Mesenteric fat pad (tissue), 1 donor: ENCODE data around the gene CCBE1. TPM values are rescaled to one million over a fixed set of nuclear protein-coding genes. Genes with fewer than 3 reads are reported as not detected.
"Not testable (repeated sequence)": the region's sequence is repeated elsewhere in the genome, so short reads cannot be mapped to it uniquely, and the experiment has no call there.

ENCODE experiments used
- DNase-seq: peaks from one replicate; pipeline ENCODE4 v3.0.0-alpha.2; 2020; ENCODE audit warnings: low spot score
- total RNA-seq: library from RNA; stranded (reverse); fragmentation: NEBNext Ultra II Directional; extraction: Animal tissue kit (Norgen Biotek cat#: 25700); gene quantifications from one replicate; pipeline ENCODE4 v1.2.1, GENCODE V29; 2021
- donor health status: DM: yes; HTN: yes; CAD: no.

The CCBE1 gene
- total RNA-seq, 1 donor from 2014 or later: 2.3 TPM

GRCh38 chr18:59715966-59716369, 18.7 kb upstream of the CCBE1 start:
- no peak for DNase-seq

- DNase-seq: no peak
These were observed 18.2 kb upstream of the CCBE1 start for GRCh38 chr18:59715445-59715844.

- not testable (repeated sequence) for DNase-seq
These were observed 16.9 kb upstream of the CCBE1 start for GRCh38 chr18:59714096-59714495.

GRCh38 chr18:59712311-59712710, 15.1 kb upstream of the CCBE1 start:
- no peak for DNase-seq

DNA sequence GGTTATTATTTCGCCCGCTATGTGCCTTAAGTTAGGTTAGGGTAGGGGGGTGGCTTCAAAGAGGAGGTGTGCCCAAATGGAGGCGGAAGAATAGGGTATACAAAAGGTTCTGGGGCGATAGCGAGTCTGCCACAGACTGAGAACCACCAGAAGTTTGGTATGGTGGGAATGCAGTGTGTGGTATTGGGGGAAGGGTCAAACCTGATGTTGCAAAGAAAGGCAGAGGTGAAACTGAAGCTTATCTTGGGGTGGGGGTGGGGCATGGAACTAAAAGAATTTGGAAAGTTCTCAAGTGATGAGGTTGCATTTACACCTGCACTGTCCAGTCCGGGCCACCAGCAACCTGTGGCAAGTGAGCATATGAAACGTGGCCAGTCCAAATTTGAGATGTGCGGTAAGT, 11.8 kb upstream of the CCBE1 start:
- DNase-seq: no peak

DNA sequence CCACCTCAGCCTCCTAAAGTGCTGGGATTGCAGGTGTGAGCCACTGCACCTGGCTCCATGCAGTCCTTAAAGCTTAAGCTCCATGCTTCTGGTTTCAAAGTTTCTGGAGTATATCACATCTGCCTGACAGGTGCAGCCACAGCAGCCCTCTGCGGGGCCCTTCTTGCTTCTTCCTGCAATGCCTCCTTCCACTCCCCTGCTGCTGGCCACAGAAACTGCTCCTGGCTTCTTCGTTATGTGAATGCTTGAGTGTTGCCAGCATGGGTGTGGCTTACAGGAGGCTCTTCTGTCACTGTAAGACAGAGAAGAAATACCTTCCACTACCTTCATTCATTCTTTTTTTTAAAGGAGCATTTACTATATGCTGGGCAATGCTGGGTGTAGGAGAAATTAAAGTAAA, 10.1 kb upstream of the CCBE1 start:
- no peak for DNase-seq

DNA sequence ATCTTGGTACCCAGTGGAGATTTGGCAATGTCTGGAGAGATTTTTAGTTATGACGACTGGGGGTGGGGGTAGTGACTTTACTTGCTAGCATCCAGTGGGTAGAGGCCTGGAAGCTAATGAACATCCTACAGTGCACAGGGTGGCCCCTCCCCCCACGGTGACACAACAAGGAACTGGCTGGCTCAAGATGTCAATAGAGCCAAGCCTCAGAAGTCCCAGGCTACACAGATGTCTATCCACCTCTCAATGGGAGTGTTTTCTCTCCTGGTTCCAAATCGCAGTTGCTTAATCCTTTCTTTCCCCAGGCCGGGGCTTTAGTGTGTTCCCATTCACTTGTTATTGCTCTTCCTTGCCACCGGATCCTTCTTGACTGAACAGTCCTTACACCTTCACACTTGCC, 9.3 kb upstream of the CCBE1 start:
- no peak for DNase-seq

- DNase-seq: no peak
These were observed 7.9 kb upstream of the CCBE1 start for GRCh38 chr18:59705145-59705544.

DNA sequence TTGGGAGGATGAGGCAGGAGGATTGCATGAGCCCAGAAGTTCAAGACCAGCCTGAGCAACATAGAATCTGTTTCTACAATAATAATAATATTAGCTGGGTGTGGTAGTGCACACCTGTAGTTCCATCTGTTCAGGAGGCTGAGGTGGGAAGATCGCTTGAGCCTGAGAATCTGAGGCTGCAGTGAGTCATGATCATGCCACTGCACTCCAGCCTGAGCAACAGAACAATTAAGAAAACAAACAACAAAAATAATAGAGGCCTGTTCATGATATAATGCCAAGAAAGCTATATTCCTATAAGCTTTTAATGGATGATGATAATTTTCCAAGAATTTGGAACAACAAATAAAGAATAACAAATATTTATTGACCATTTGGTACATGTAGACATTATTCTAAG, 6.9 kb upstream of the CCBE1 start:
- no peak for DNase-seq

GRCh38 chr18:59701272-59701671, 4.0 kb upstream of the CCBE1 start:
- no peak for DNase-seq

DNA sequence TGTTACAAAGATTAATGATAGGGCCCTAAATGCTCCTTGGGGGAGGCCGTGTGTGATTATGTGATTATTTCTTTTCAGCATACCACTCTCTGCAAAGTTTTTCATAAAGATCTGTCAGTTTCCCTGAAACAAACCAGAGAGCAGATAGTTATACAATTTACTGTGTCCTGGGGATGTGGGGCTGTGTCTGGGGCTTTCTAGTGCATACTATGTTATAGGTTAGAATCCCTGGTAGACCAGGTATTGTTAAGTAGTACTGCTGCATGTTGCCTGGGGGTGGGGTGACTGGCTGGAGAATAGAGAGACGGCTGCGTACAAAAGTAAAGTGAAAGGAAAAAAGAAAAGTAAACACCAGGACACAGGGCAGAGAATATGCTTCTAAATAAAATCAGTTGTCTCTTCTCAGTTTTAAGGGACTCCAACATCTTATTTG, 3.3 kb upstream of the CCBE1 start:
- no peak for DNase-seq

- DNase-seq: no peak
These were observed 2.7 kb upstream of the CCBE1 start for GRCh38 chr18:59699750-59700534.

DNA sequence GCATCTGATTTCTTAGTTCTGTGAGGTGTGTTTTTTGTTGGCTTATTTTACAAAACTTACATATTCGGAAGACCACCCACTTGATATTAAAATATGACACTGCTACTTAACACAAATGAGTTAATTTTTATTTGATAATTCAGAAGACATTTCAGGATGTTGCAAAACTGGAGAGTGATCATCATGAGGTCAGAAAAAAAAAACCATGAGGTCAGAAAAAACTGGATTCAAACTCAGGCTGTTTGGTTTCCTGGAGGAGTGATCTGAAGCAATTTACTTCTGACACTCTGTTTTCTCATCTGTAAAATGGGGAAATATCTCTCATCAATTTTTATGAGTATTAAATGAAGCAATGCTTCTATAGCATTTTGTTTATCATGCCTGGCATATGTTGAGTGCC, 1.8 kb upstream of the CCBE1 start:
- DNase-seq: no peak

DNA sequence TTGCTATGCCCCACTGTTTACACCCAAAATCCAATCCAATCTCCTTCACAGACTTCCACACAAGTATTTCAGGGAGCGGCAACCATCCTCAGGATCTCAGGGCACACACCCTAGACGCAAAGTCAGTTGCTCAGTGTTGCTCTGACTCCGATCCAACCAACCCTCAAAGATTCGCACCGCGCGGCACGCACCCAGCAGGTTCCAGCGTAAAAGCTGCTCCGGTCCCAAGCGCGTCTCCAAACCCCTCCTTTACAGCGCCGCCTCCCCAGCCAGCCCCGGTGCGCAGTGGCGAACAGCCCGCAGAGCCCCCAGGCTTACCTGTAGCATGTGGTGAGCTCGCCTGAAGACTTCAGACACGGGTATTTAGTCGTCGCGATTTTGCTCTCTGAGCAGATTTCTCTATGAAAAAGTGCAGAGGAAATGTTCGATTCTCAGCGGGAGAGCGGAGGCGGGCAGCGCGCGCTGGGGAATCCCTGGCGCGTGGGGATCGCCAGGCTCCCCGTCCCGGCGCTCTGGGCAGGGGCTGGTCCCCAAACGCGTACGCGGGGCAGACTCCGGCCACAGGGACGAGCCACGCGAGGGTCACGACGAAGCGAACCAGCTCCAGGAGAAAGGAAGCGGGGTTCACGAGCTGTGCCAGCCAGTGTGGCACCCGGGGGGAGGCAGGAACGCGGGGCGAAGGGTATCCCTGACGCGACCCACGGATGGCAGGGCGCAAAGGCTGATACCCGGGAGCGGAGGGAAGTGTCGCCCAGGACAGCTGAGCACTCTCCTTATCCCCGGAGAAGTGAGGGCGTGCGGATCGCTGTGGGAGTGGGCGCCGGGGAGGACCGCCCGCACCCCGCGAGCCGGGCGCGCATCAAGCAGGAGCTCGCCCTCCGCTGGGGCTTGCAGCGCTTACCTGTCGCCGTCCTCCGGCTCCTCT, 650 bp downstream of the CCBE1 start:
- DNase-seq: no peak

- DNase-seq: no peak
These were observed 1.7 kb downstream of the CCBE1 start for GRCh38 chr18:59695551-59695950.

DNA sequence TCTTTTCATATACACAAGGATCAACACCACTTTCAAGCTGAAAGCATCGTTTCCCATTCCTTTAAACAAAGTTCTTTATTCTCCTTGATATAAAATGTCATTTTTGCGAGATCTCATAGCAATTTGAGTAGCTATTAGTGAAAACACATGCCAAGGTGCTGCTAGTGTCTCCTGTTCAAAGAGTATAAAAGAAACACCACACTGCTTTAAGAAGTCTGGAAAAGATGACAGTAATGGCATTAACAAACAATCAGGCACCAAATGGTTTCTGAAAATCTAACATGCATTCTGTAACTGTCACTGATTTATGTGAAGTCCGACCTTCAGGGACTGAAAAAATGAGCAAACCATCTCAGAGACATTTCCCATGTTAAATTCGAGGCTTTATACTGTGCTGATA, 2.4 kb downstream of the CCBE1 start:
- no peak for DNase-seq

GRCh38 chr18:59691996-59692395, 5.2 kb downstream of the CCBE1 start:
- DNase-seq: no peak

DNA sequence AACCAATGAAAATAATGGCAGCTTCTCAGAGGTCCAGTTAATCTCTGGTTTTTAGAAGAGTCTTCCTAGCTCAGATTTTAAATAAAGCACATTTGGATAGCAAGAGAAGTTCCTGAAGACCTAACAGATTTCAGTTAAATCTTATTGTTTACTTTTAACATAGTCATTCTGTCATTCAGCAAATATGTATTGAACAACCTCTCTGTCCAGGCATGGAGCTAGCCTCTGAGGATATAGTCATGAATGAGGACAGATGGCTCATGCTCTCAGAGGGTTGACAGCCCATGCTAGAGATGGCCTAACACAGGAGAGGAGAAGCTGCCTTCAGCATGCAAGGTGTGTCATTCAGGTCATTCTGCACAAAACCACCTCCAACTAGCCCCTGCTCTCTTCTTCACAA, 6.2 kb downstream of the CCBE1 start:
- no peak for DNase-seq

DNA sequence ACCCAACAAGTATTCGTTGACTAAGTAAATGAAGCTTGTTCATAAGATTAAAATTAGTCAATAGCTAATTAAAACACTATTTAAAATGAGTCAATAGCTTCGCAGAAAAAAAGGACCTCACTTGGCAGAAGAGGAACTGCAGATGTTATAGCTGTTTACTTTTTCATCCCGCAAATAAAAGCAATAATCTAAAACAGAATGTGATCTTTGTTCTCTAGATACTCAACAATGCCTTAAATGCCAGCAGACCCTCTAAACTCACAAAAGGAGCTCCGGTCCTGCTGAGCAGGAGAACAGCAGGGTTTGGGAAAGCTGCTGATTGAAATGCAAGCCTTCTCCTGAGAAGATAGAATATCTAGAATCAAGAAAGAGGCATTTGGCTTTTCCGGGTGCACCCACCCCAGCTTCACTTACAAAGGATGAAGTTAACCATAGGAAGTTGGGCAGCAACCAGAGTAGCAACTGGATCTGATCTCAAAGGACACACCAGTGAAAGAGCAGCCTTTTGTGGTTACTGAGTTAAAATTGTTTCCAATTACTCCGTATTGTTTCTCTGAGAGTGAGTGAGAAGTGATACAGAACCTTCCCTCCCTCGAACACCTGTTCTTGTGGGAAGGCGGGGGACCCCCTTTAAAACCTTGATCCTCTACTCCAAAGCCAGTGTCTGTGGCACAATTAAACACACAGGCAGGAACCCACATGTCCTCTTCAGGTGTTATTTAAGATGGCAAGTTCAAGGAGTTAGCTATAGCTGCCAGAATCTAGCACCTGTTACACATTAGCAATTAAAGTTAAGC, 6.8 kb downstream of the CCBE1 start:
- no peak for DNase-seq

DNA sequence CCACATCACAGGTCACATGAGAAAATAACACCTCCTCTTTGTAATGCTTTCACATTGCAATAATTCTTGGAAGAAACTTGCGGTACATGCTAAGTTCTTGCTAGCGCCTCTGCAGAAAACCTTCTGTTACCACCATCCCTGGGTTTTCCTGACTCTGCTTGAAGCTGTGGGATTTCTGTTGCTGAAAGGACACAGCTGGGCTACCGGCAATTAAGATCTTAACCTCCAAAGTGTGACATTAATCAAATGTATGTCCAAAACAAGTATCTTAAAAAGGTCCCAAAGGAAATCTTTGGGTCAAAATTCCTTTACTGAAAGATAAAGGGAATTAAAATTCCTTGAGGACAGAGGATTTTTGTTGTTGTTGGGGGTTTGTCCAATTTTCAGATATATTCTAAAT, 7.5 kb downstream of the CCBE1 start:
- no peak for DNase-seq

DNA sequence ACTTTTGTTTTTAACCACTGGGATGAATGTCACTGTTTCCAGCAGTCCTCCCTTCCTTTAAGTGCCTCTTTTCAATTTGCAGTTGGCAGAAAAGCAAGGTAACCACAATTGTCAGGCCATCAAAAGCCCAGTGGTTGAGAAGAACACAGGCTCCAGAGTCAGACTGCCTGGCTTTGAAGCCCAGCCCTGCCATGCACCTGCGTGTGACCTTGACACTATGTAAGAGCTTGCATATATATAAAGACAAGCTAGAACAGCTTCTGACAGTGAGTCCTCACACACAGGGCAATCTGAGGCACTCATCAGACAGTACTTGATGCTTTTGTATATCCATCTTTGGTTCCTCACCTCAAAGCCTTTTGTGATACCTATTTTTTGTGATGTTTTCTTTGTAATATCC, 11.0 kb downstream of the CCBE1 start:
- DNase-seq: no peak

DNA sequence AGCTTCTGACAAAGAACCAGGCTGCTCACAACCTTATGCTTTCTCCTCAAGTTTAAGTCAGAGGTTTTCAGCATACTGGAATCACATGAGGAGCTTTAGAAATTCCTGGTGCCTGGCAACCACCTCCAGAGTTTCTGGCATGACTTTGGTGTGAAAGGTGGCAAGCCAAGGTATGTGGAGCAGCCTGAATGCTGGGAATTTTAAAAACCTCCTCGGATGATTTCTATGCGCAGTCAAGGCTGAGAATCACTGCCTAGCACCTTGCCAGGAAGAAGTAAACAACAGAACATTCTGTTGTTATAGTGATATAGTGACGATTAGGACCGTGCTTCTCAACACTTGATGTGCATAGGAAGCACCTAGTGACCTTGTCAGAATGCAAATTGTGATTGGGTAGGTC, 11.7 kb downstream of the CCBE1 start:
- DNase-seq: no peak
